8988T (cell line): ENCODE data around the gene RNU6-9.

ENCODE experiments used
- DNase-seq: peaks from one replicate; pipeline ENCODE4 v3.0.0; 2011

Gene RNU6-9

DNA sequence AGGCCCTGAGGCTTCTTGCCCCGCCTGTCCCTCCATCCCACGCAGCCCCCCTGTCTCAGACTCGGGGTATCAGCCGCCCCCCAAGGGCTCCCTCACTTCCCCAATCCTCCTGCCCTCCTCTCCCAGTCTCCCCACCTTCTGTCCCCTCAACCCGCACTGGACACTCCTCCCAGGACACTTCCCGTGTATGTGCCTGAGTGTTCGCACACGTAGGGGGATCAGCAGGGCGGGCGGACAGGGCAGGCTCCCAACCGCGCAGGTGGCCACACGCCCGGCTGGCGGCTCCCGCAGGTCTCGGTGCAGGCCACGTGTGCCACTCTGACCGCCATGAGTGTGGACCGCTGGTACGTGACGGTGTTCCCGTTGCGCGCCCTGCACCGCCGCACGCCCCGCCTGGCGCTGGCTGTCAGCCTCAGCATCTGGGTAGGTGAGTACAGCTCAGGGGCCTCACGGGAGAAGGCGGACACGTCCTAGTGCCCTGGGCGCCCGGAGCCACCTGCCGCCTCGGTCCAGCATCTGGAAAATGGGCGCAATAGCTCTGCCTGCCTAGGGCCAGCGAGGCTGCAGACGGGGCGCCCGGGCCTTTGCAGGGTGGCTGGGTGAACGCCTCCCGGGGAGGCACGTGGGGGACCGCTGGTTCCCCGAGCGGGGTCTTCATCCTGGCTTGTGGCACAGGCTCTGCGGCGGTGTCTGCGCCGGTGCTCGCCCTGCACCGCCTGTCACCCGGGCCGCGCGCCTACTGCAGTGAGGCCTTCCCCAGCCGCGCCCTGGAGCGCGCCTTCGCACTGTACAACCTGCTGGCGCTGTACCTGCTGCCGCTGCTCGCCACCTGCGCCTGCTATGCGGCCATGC is 26.1 kb downstream of the RNU6-9 start:
- no peak for DNase-seq

DNA sequence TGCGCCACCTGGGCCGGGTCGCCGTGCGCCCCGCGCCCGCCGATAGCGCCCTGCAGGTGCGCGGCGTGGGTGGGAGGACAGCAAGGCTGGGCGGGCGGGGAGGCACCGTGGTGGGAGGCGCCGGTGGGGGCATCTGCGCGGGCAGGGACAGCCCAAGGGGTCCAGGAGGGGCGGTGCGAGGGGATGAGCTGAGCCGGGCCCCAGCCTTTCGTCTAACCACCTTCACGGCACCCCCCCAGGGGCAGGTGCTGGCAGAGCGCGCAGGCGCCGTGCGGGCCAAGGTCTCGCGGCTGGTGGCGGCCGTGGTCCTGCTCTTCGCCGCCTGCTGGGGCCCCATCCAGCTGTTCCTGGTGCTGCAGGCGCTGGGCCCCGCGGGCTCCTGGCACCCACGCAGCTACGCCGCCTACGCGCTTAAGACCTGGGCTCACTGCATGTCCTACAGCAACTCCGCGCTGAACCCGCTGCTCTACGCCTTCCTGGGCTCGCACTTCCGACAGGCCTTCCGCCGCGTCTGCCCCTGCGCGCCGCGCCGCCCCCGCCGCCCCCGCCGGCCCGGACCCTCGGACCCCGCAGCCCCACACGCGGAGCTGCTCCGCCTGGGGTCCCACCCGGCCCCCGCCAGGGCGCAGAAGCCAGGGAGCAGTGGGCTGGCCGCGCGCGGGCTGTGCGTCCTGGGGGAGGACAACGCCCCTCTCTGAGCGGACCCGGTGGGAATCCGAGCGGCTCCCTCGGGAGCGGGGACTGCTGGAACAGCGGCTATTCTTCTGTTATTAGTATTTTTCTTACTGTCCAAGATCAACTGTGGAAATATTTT is 27.0 kb downstream of the RNU6-9 start:
- DNase-seq, result no peak

DNA sequence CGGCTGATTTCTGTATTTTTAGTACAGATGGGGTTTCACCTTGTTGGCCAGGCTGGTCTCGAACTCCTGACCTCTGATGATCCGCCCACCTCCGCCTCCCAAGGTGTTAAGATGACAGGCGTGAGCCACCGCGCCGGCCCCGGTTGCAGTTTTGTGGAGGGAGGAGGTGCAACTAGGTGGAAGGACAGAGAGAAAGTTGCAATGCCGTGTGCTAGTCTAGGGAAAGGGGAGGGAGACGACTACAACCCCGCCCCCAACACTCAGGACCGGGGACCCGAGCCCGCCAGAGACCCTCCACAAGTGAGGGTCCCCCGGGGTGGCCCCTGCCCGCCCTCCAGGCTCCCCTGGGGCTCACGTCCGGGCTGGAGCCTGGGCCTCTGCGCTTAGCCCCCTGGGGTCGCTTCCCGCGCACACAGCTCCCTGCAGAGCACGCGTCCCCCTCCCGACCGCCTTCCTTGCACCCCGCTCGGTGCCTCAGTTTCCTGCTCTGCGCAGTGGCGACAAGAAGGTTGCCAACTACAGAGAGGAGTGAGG is 31.3 kb downstream of the RNU6-9 start:
- no peak for DNase-seq

DNA sequence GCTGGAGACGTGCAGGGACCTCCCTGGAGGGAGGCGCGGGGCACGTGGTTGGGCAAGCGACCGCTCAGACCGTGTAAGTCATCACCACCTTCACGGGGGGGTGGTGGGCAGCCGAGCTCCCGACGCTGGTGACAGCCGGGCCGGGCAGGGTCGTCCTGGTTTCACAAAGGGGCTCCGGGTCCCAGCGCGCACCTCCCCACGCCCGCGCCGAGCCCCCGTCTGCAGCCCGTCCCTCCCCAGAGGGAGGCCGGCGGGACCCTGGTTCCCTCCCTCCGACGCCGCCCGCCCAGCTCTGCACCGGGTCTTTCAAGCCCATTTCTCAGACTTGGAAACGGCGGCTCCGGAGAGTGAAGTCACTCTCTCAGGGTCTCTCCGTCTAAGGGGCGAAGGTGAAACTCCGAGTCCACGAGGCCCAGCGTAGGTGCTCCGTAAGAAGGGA is 31.8 kb downstream of the RNU6-9 start:
- peak; percentile 93 for DNase-seq

DNA sequence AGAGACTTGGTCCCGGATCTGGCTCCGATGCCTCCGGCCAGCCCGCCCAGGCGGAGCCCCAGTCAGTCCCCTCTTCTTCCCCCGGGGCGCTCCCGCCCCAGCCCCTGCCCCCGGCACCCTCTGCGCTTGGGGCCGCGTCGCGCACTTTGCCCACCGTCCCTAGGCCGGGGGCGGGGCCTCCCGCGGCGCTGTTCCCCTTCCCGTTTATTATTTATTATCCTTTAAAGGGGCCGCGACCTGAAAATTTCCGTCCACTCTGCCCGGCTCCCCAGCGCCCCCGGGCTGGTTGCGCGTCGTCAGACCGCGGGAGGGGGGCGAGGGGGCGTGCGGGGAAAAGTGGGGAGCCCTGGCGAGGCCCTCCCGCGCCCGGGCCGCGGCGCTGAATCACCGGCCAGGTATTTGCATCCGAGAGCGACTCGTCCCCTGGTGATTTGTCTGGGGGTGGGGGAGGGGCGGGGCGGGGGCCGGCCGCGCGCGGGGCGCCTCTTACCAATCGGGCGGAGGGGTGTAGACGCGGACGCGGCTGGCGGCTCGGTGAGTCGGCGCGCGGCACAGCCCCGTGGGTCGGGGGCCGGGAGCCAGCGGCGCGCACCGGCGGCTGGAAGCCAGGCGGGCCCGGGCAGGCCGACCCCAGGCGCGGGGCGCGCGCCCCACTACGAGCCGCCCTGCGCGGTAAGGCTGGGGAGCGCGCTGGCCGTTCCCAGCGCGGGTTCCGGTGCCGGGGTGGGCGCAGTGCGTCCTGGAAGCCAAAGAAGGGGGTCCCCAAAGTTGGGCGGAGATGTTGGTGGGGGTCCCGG is 32.4 kb downstream of the RNU6-9 start, which contains the start of gene ARID3A:
ARID3A (plus strand) TSS at position 510 of the 797 bp plus-strand sequence. CDS start 3,494 bp downstream, outside the sequence.
- peak; percentile 95 for DNase-seq

DNA sequence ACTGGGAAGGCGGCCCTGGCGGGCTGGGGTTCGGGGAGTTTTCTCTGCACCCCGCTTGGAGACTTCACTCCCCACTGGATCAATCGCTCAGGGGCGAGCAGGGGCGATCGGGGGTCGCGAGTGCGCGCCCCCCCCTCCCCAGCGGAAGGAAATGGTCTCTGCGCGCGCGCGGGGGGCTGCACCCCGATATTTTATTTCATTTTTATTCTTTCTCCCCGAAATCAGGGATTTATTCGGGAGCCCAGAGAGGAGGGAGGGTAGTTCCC is 33.0 kb downstream of the RNU6-9 start:
- DNase-seq, result no peak

DNA sequence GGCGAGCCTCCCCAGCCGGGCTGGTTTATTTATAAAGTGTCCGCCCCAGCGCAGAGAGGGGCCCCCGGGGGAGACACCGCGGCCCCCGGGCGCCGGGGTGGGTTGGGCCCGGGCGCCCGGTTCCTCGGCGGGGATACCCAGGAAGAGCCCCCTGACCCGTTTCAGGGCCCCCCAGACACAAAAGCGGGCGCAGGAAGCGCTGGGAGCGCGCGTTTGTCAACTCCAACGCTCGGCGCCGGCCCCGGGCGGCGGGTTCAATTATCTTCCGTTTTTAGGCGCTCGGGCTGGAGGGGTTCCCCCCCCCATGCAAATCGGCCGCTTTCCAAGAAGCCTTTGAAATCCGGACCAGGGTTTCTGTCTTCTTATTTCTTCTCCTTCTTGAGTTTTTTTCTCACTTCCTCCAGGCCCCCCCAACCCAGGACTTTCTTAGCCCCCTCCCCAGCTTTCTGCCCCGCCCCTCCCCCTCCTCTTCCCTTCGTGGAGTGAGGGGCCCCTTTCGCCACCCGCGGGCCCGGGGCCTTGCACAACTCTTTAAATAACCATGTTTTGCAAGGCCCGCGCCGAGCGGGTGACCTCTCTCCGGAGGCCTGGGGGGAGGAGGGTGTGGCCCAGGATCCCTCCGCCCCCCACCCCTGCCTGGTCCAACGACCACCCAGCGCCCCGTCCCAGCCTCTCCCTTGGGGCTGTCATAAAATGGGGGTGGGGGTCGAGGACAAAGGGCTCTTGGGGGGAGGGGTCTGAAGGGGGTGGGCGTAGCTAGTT is 33.5 kb downstream of the RNU6-9 start:
- DNase-seq, result no peak

DNA sequence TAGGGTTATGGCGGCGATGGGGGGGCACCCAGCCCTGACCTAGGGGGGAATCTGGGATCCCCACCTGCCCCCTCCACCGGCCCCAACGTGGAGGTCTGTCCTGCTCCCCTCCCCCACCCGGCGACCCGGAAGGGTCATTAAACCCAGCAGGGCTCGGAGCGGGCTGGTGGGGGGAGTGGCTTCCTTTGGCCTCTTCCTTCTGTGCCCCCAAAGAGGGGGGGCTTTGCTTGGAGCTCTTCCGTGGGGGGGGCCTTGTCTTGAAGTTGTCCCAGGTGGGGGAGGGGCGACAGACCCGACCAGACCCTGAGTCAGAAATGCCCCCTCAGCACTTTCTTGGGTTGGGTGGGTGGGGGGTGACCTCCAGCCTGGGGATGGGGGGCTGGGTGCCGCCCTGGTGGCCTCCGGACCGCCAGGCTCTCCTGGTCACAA is 34.1 kb downstream of the RNU6-9 start:
- DNase-seq, result no peak

DNA sequence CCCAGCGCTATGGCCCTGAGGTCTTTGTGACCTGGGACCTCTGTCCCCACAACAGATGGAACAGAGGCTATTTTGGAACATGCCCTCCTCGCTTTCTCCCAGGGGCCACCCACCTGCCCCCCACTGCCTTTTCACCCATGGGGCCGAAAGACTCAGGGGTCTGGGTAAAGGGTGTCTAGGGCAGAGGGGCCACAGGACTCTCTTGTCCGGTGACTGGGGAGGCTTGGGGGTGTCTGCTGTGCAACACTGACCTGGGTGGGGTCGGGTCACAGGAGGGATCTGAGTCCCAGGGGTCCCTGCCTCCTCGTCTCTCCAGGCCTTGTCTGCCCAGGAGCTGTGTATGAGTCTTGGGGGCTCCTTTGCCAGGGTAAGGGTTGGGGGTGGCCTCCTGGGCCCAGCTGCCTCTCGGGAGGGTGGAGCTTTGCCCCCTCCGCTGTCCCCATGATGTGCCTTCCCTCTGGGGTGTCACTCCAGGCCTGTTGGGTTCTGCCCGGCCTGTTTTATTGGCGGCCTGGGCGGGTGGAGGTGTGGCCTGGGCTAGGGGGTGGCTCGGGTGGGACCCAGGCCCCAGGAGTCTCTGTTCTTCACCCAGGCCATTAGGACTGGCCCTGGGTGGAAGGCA is 34.6 kb downstream of the RNU6-9 start:
- no peak for DNase-seq

DNA sequence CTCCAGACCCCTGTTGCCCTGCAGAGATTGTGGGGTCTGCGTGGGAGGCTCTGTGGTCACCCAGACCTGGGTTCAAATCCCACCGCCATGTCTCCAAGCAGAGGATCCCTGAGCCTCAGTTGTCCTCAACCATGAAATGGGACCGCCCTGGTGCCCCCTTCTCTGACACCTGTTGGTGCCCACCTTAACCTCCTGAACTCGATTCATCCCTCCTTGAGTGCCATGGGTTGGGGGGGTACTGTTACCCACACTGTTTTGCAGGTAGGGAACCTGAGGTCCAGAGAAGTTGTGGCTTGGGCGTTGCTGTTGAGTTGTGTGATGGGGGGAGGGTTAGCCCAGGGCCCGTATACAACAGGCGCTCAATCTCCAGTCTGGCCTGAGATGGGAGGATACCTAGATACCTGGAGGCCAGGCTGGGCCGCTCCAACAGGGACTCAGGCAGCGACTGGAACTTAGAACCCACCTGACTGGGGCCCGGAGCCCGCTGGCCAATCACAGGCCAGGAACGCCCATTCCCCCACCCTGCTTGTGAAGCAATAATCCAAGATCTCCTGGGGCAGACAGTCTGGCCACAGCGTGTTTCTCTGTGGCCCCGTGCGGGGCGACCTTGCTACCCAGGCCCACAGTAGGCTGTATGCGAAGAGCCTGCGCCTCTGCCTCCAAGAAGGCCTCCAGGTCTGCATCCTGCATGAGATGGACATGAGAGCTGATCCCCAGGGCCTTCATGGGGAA is 35.4 kb downstream of the RNU6-9 start:
- DNase-seq, result peak; percentile 80

DNA sequence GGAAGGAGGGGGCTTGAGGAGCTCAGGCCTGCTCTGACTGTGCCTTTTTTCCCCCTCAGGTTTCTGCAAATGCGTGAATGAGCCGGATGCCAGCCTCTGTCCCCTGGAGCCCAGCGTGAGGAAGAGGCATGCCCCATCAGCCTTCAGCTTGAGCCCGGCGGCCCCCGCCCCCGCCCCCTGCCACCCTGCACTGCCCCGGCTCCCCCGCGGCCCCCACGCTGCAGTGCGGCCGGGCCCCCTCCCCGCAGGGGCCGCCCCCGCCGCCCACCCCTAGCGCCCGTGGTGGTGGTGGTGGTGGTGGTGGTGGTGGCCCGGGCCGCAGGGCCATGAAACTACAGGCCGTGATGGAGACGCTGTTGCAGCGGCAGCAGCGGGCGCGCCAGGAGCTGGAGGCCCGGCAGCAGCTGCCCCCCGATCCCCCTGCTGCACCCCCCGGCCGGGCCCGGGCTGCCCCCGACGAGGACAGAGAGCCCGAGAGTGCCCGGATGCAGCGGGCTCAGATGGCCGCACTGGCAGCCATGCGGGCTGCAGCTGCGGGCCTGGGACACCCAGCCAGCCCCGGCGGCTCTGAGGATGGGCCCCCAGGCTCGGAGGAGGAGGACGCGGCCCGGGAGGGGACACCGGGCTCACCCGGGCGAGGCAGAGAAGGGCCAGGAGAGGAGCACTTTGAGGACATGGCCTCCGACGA is 36.1 kb downstream of the RNU6-9 start:
- no peak for DNase-seq

DNA sequence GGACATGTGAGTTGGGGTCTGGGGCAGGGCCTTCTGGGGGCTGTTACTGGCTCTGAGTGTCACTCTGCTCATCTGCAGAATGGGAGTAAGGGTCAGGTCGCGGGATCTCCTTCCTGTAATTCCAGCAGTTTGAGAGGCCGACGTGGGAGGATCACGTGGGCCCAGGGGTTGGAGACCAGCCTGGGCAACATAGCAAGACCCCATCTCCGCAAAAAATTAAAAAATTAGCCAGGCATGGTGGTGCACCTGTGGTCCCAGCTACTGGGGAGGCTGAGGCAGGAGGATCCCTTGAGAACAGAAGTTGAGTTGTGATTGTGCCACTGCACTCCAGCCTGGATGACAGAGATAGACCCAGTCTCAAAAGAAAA is 36.6 kb downstream of the RNU6-9 start:
- no peak for DNase-seq

DNA sequence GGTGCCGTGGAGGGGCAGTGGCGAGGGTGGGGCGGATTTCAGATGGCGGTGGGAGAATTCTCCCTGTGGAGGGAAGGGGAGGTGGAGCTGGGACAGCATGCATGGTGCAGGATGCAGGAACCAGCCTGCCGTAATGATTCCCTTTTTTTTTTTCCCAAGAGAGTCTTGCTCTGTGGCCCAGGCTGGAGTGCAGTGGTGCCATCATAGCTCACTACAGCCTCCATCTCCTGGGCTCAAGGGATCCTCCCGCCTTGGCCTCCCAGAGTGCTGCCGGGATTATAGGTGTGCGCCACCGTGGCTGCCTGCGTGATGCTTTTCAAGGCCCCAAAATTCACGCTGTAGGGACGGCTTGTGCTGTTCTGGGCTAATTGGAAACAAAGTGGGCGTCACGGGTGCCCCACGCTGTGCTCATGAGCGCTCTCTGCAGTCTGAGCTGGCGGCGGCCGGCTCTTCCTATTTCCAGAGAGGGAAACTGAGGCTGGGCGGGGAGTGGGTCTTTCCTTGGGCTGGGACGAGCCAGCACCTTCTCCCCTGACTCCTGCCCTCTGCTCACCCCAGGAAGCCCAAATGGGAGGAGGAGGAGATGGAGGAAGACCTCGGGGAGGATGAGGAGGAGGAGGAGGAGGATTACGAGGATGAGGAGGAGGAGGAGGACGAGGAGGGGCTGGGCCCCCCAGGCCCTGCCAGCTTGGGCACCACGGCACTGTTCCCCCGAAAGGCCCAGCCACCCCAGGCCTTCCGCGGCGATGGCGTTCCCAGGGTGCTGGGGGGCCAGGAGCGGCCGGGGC is 38.8 kb downstream of the RNU6-9 start:
- peak; percentile 31 for DNase-seq

DNA sequence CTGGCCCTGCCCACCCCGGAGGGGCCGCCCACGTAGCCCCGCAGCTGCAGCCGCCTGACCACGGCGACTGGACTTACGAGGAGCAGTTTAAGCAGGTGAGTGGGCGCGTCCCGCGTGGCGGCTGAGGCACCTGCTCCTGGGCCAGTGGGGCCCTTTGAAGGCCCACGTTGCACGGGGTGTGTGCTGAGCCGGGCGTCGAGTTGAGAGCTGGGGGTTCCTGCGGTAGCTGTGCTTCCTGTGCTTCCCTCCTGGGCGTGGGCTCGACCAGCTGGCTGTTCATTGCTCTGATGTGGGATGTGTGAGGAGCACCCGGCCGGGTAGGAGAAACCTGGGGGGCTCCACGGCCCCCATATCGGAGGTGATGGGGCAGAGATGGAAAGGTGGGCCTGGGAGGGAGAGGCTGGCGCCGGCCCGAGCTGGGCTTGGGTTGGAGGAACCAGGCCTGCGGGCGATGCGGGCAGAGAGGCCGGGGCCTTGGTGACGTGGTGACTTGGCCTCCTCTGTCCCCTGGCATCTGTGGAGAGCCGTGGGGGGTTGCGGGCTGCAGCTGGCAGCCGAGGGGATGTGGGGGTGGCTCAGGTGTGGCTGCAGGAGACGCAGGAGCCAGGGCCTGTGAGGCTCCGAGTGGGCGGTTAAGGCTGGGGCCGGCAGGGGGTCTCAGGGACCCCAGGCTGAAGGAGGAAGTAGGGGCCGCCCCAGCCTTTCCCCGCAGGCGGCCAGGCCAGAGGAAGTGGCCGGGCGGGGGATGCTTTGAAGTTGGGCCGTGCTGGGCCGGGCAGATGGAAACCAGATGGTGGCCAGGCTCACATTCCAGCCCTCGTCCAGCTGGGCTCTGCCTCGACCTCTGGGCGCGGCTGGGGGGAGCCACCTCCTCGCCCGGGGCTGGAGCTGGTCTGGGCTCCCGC is 39.6 kb downstream of the RNU6-9 start:
- DNase-seq, result peak; percentile 89

DNA sequence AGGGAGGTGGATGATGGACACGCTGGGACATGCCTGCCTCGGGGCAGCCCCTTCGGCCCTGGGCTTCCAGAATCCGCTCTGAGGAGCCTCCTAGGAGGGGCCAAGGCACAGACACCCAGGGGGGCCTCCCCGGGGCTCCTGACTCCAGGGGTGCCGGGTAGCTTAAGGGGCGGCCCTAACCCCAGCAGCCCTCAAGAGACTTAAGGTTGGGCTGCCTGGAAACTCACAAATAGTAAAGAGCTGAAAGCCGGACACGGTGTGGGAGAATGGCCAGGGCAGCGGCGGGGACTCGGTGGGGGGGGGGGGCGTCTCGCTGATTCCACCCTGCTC is 40.2 kb downstream of the RNU6-9 start:
- no peak for DNase-seq

DNA sequence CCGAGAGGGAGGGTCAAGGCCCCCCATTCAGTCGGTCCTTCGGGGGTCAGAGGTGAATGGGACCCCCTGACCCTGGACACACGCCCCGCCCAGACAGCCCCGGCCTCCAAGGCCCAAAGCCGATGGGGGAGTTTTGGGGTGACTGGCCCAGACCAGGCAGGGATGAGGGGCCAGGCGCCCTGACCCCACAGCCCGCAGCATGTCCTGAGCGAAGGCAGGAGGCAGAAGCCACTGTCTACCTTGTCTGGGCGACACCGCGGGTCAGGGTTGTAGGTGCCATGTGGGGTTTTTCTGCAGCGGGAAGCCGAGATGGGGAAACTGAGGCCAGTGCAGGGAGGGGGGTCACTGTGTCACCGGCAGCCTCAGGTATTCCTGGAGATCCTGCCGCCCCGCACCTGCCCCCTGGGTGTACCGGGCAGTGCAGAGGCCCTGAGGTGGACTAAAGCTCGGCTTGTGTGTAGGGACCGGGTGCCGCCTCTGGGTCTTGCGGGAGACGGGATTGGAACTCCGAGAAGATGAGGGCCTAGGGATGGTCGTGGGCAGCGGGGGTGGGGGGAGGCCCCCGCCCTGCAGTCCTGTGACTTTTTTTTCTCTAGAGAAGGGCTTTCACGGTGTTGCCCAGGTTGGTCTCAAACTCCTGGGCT is 41.0 kb downstream of the RNU6-9 start:
- DNase-seq, result peak; percentile 43

DNA sequence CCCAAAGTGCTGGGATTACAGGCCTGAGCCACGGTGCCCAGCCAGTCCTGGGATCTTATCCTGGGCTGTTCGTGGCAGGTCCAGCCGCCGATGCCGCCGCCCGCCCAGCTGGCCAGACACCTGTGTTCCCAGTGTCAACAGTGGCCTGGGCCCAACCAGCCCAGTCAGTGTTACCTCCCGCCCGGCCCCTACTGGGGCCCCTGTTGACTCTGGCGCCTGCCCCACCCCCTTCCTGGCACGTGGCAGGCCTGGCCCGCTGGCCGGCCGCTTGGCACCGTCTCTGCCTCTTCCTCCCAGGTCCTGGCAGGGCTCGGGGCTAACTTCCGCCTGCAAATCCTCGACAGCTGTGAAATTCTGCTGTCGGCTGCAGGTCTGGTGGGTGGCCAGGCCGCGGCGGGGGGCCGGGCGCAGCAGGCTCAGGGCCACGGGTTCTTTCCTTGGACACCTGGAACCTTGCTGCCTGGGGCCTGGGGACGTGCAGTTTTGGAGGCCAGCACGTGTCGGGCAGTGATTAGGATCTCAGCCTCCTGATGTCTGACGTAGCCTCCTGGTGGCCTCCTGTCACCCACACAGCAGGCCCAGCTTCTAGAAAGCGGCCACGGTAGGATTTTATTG is 41.7 kb downstream of the RNU6-9 start:
- no peak for DNase-seq

DNA sequence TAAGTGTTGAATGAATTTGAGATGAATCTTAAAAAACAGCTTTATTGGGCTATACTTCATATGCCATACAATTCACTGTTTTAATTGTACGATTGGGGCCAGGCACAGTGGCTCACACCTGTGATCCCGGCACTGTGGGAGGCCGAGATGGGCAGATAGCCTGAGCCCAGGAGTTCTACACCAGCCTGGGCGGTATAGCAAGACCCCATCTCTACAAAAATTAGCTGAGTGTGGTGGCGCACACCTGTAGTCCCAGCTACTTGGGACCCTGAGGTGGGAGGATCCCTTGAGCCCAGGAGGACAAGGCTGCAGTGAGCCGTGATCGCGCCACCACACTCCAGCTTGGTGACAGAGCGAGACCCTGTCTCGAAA is 42.9 kb downstream of the RNU6-9 start:
- no peak for DNase-seq
